ENCODE measurements around the gene TCTN3. TPM values are rescaled to one million over a fixed set of nuclear protein-coding genes. Genes with fewer than 3 reads are reported as not detected.

TCTN3 gene
- total RNA-seq, 1 donor from 2014 or later, result 47.5 TPM

DNA sequence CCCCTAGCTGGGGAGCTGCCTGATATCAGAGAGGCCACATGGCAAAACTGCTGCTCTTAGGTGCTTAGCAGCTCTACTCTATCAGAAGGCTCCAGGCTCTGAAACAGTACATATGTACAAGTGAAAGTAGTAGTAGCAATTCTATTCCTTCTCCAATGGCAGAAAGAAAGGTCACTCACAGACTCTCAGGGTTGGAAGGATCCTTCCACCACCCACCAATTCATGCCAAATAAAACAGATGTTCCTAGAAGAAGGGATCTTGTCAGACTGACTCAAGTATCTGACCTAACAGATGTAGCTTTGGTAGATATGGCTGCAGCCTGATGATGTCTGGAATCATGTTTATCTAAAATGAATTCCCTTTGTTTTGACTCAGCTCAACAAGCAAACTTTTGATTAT, 29.2 kb downstream of the TCTN3 start:
- Mint-ChIP-seq H3K4me3 (no peak overlapping the region), H3K4me1 (no peaks in the 10 kb centered on the region), H3K9me3 (no peaks in the 10 kb centered on the region), H3K36me3 (ENCODE audit: low read depth) (peaks cover 47% of the 10 kb centered on the region), H3K27ac (no peak overlapping the region), H3K27me3 (no peaks in the 10 kb centered on the region)
- CTCF ChIA-PET, result no interaction called here
- intact Hi-C loops (cut with micrococcal nuclease), result no loop called here
- DNase-seq, result no peak
- TF ChIP-seq, protein P1, sequence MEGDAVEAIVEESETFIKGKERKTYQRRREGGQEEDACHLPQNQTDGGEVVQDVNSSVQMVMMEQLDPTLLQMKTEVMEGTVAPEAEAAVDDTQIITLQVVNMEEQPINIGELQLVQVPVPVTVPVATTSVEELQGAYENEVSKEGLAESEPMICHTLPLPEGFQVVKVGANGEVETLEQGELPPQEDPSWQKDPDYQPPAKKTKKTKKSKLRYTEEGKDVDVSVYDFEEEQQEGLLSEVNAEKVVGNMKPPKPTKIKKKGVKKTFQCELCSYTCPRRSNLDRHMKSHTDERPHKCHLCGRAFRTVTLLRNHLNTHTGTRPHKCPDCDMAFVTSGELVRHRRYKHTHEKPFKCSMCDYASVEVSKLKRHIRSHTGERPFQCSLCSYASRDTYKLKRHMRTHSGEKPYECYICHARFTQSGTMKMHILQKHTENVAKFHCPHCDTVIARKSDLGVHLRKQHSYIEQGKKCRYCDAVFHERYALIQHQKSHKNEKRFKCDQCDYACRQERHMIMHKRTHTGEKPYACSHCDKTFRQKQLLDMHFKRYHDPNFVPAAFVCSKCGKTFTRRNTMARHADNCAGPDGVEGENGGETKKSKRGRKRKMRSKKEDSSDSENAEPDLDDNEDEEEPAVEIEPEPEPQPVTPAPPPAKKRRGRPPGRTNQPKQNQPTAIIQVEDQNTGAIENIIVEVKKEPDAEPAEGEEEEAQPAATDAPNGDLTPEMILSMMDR (IDR thresholded peaks at IDR 0.05), result no peak
- no peak for ATAC-seq (ENCODE audit: low read depth)
- POLR2A ChIA-PET, result no interaction called here

DNA sequence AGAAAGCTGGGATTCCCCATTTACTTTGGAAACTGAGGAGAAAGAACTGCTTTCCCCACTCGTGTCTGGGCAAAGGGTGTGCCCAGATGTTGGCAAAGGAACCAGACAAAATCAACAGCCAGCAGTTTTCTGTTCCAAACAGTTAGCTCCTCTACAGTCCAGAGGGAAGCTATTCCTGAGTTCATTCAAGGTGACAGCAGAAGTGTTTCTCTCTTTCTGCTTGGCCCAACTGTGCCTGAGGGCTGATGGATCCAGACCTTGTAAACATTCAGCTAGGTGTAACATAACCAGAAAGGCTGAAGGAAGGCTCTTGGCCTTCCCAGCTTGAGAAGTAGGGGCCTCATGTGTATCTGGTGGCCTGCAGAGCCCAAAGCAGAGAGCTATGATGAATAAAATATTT, 30.2 kb downstream of the TCTN3 start:
- no peak for DNase-seq
- Mint-ChIP-seq H3K4me1 (no peaks in the 10 kb centered on the region), H3K27me3 (no peaks in the 10 kb centered on the region), H3K4me3 (no peak overlapping the region), H3K36me3 (ENCODE audit: low read depth) (peaks cover 38% of the 10 kb centered on the region), H3K9me3 (no peaks in the 10 kb centered on the region), H3K27ac (no peak overlapping the region)
- intact Hi-C loops (cut with micrococcal nuclease), result no loop called here
- ChIA-PET CTCF (no interaction called here), POLR2A (no interaction called here)
- no peak for ATAC-seq (ENCODE audit: low read depth)
- TF ChIP-seq, protein P1 (IDR thresholded peaks at IDR 0.05), result no peak

DNA sequence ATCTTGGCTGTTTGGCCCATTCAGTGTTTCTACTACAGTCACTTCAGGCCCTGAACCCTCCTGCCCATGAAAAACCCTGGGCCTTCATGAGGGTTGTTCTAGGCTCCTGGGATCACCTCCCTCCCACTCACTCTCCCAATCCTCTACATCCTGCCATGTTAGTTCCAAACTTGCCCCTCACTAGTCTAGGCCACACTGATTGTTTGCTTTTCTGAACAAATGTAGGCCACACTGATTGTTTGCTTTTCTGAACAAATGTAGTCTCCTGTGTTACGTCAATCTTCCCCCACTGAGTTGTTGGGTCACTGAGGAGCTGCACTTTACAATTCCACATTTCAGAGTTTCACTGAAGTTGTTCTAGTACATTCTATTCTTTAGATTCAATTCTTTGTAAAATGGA, 31.9 kb downstream of the TCTN3 start:
- Mint-ChIP-seq H3K4me3 (no peak overlapping the region), H3K4me1 (peaks cover 4% of the 10 kb centered on the region), H3K9me3 (no peaks in the 10 kb centered on the region), H3K36me3 (ENCODE audit: low read depth) (peaks cover 23% of the 10 kb centered on the region), H3K27ac (no peak overlapping the region), H3K27me3 (no peaks in the 10 kb centered on the region)
- DNase-seq, result no peak
- intact Hi-C loops (cut with micrococcal nuclease), result no loop called here
- ChIA-PET POLR2A (no interaction called here), CTCF (no interaction called here)
- no peak for ATAC-seq (ENCODE audit: low read depth)
- TF ChIP-seq, protein P1 (IDR thresholded peaks at IDR 0.05), result no peak

DNA sequence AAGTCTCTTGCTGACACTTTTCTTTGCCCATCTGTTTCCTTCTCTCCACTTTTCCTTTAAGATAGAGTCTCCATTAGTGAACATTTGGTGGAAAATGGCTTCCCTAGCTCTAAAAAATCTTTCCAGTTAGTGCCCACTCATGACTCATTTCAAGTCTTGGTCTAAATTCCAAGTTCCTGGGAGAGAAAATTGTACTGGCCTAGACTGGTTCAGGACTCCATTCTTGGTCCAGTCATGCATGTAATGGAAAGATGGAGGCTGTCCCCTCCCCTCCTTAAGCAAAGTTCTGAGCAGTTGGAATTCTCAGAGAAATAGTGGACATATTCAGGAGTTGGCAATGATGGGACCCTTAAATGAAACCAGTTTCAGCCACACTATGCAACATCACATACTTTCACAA, 33.4 kb downstream of the TCTN3 start:
- DNase-seq (no peak), ATAC-seq (ENCODE audit: low read depth) (no peak)
- H3K4me1 Mint-ChIP-seq, result peaks cover 14% of the 10 kb centered on the region
- ChIA-PET CTCF (no interaction called here), POLR2A (no interaction called here)
- H3K9me3 Mint-ChIP-seq, result no peaks in the 10 kb centered on the region
- TF ChIP-seq, protein P1 (IDR thresholded peaks at IDR 0.05), result no peak
- no peaks in the 10 kb centered on the region for H3K27me3 Mint-ChIP-seq
- peaks cover 18% of the 10 kb centered on the region for H3K36me3 Mint-ChIP-seq (ENCODE audit: low read depth)
- intact Hi-C loops (cut with micrococcal nuclease), result no loop called here
- H3K4me3 Mint-ChIP-seq, result no peak overlapping the region
- H3K27ac Mint-ChIP-seq, result no peak overlapping the region

DNA sequence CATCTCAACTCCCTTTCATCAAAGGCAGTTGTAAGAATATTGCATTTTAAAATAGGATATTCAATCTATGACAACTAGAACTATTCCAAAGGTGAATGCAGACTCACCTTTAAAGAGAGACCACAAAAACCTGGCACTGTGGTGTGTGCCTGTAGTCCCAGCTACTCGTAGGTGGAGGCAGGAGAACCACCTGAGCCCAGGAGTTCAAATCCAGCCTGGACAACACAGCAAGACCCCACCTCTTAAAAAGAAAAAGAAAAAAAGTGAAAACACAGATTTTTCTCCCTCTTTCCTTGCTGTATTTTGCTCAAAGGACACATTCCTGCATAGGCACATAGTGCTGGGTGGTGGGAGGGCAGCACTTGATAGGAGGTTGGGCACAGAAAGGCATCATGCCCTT, 36.5 kb downstream of the TCTN3 start:
- intact Hi-C loops (cut with micrococcal nuclease), result loop anchor here (2.0 to 10.0 kb wide), 5 partner anchors 96 to 1840 kb away; partner anchors contain the start of genes CCNJ, MMS19, SORBS1 and TLL2
- TF ChIP-seq, protein P1 (IDR thresholded peaks at IDR 0.05), result no peak
- DNase-seq (no peak), ATAC-seq (ENCODE audit: low read depth) (no peak)
- H3K27ac Mint-ChIP-seq, result no peak overlapping the region
- no peaks in the 10 kb centered on the region for H3K27me3 Mint-ChIP-seq
- ChIA-PET CTCF (interaction anchor here (0.6 to 1.1 kb wide), 2 partner anchors 26 to 35 kb away, joined by 3 read pairs; no protein-coding TSS in a partner anchor), POLR2A (interaction anchor here (1.0 to 1.4 kb wide), 2 partner anchors 36 to 100 kb away, joined by 3 to 7 read pairs; partner anchors contain the start of gene TCTN3)
- no peaks in the 10 kb centered on the region for H3K9me3 Mint-ChIP-seq
- H3K36me3 Mint-ChIP-seq (ENCODE audit: low read depth), result peaks cover 19% of the 10 kb centered on the region
- H3K4me1 Mint-ChIP-seq, result peaks cover 27% of the 10 kb centered on the region
- peak overlapping the region; percentile 98 for H3K4me3 Mint-ChIP-seq
